GM12865 (cell line): ENCODE results near the gene RAPGEF5.

ENCODE experiments used
- DNase-seq: peaks from one replicate; pipeline ENCODE4 v3.0.0; 2010; ENCODE audit warnings: low read depth
- H3K4me3 ChIP-seq: 2 replicates; pipeline ENCODE4 v1.5.1; 2011; ENCODE audit warnings: mild to moderate bottlenecking, low read depth, low read length, control low read depth
- CTCF ChIP-seq: IDR thresholded peaks from 2 replicates; pipeline ENCODE4 v1.5.1; 2011; ENCODE audit warnings: low read length, control low read depth, low read depth, inconsistent platforms; ENCODE audit not compliant: insufficient read depth; ENCODE audit errors: missing control alignments

The RAPGEF5 gene

GRCh38 chr7:22184549-22185199, 172.3 kb downstream of the RAPGEF5 start:
- no peak overlapping the region for H3K4me3 ChIP-seq
- no peak for TF ChIP-seq CTCF
- no peak for DNase-seq

DNA sequence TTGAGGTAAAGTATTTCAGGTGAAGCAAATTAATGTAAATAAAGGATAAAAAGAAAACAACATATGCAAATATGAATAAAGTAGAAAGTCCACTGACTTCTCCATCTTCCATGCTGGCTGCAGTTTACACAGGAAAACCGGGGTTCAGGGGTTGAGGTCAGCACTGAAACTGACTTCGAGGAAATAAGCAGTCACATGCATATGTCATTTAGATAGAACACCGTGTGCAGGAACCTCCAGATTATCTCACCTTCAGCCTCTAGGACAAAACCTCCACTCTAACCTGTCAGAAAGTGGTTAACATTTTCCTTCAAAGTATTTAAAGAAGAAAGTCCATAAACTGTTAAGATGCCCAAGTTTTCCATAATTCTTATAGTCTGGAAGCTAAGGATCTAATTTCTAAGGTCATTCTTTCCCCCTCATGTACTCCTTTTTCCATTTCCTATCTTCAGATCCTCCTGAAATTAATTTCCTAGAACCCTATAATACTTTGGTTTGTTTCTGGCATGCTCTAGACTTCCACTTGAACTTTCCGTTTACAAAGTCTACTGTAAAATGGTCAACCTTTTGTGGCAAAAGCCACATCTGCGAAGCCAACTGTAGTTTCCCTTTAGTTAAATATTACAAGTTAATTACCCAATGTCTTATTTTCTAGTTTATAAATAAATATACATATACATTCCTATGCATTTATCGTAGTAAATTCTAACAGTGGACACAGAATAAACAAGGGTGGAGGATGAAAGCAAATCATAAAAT, 173.3 kb downstream of the RAPGEF5 start:
- no peak for DNase-seq
- H3K4me3 ChIP-seq = no peak overlapping the region
- no peak for TF ChIP-seq CTCF

- H3K4me3 ChIP-seq = no peak overlapping the region
- no peak for TF ChIP-seq CTCF
Measured at GRCh38 chr7:22182149-22182548, 174.8 kb downstream of the RAPGEF5 start.

DNA sequence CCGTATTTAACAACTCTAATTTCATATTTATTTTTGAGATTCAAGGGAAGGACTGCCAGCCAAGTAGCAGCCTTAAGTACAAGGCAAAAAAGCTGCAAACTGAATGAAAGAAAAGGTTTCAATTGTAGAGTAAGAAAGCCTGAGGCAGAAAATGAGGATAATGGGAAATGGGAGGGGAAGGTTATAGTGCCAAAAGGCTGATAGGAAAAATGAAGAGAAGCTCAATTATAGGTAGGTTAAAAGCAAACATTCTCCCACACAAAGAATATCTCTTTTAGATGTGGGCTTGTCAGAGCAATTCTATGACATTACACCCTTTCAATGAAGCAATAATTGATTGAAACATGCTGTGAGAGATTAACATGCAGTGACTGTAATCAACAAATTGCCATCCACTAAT, 175.3 kb downstream of the RAPGEF5 start:
- no peak for DNase-seq
- no peak overlapping the region for H3K4me3 ChIP-seq
- TF ChIP-seq CTCF = no peak

More at GRCh38 chr7:22182149-22182548, 174.8 kb downstream of the RAPGEF5 start:
- DNase-seq = no peak

DNA sequence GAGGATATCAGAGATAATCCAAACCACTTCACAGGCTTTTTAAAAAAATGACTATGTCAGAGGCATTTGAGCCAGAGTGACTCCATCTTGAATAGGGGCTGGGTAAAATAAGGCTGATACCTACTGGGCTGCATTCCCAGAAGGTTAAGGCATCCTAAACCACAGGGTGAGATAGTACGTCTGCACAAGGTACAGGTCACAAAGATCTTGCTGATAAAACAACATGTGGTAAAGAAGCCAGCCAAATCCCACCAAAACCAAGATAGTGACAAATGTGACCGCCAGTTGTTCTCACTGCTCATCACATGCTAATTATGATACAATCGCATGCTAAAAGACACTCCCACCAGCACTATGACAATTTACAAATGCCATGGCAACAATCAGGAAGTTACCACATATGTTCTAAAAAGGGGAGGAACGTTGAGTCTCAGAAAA, 177.5 kb downstream of the RAPGEF5 start:
- DNase-seq = no peak
- H3K4me3 ChIP-seq = no peak overlapping the region
- no peak for TF ChIP-seq CTCF

GRCh38 chr7:22178735-22179134, 178.2 kb downstream of the RAPGEF5 start:
- no peak for TF ChIP-seq CTCF

More at GRCh38 chr7:22178735-22179134, 178.2 kb downstream of the RAPGEF5 start:
- no peak for DNase-seq
- no peak overlapping the region for H3K4me3 ChIP-seq
